HEK293 (cell line): ENCODE data around the gene TRAPPC12.

ENCODE experiments used
- CTCF ChIA-PET: fragments of 350-600 bp; formaldehyde crosslinking; extraction: SDS; loops from one replicate; lab custom pipeline; 2021; ENCODE audit warnings: antibody characterized with exemption; lab: Yijun Ruan, JAX
- POLR2A ChIA-PET: fragments of 300-600 bp; formaldehyde crosslinking; extraction: SDS; loops from one replicate; lab custom pipeline; 2020; ENCODE audit warnings: antibody characterized with exemption, inconsistent platforms; lab: Yijun Ruan, JAX
- H3K27ac ChIP-seq: fragments of 200-500 bp; sonication (Bioruptor generic); 2 replicates; pipeline ENCODE4 v1.5.1; 2014; ENCODE audit warnings: low read depth, low read length, control low read depth, inconsistent platforms; ENCODE audit errors: extremely low read depth
- H3K36me3 ChIP-seq, 2 experiments: fragments of 200-500 bp in 1 of 2; sonication (Bioruptor generic) in 1 of 2; 1 replicate in 1 of 2; 2 replicates in 1 of 2; pipeline ENCODE4 v1.5.1; 2014 to 2017; ENCODE audit warnings: inconsistent platforms in 2 of 2, low read length in 2 of 2; ENCODE audit not compliant: control insufficient read depth in 2 of 2, insufficient read depth in 1 of 2
- H3K4me1 ChIP-seq: fragments of 200-500 bp; sonication (Bioruptor generic); 2 replicates; pipeline ENCODE4 v1.5.1; 2014; ENCODE audit warnings: mild to moderate bottlenecking, low read length, inconsistent platforms; ENCODE audit not compliant: control insufficient read depth, insufficient read depth
- H3K4me3 ChIP-seq: 2 replicates; pipeline ENCODE4 v1.5.1; 2011; ENCODE audit warnings: low read depth, mild to moderate bottlenecking, control low read depth, low read length, moderate library complexity
- H3K9me3 ChIP-seq: fragments of 200-500 bp; sonication (Bioruptor generic); 2 replicates; pipeline ENCODE4 v1.5.1; 2014; ENCODE audit warnings: low read depth, low read length, inconsistent platforms; ENCODE audit not compliant: control insufficient read depth, insufficient read depth
- BCL11A ChIP-seq: fragments of 450-650 bp; formaldehyde crosslinking; IDR thresholded peaks from 2 replicates; pipeline ENCODE4 v1.5.1; 2016; ENCODE audit warnings: low read depth, missing biosample characterization, missing genetic modification characterization
- GLIS1 ChIP-seq: fragments of 450-650 bp; formaldehyde crosslinking; IDR thresholded peaks from 2 replicates; pipeline ENCODE4 v1.5.1; 2016; ENCODE audit warnings: missing biosample characterization, missing genetic modification characterization
- GLIS2 ChIP-seq: fragments of 450-650 bp; formaldehyde crosslinking; IDR thresholded peaks from 2 replicates; pipeline ENCODE4 v1.5.1; 2016; ENCODE audit warnings: missing biosample characterization, missing genetic modification characterization
- ZBTB49 ChIP-seq: fragments of 450-650 bp; formaldehyde crosslinking; IDR thresholded peaks from 2 replicates; pipeline ENCODE4 v1.5.1; 2016; ENCODE audit warnings: missing biosample characterization, missing genetic modification characterization, low read depth
- ZBTB8A ChIP-seq: fragments of 450-650 bp; formaldehyde crosslinking; IDR thresholded peaks from 2 replicates; pipeline ENCODE4 v1.5.1; 2016; ENCODE audit warnings: missing biosample characterization, missing genetic modification characterization
- ZFP3 ChIP-seq: fragments of 450-650 bp; formaldehyde crosslinking; IDR thresholded peaks from 2 replicates; pipeline ENCODE4 v1.5.1; 2016; ENCODE audit warnings: low read depth, missing biosample characterization, missing genetic modification characterization
- ZNF10 ChIP-seq: fragments of 450-650 bp; formaldehyde crosslinking; IDR thresholded peaks from 2 replicates; pipeline ENCODE4 v1.5.1; 2017; ENCODE audit warnings: missing biosample characterization, missing genetic modification characterization
- ZNF214 ChIP-seq: fragments of 450-650 bp; formaldehyde crosslinking; IDR thresholded peaks from 2 replicates; pipeline ENCODE4 v1.5.1; 2017; ENCODE audit warnings: missing biosample characterization, mild to moderate bottlenecking, missing genetic modification characterization, borderline replicate concordance
- ZNF404 ChIP-seq: fragments of 450-650 bp; formaldehyde crosslinking; IDR thresholded peaks from 2 replicates; pipeline ENCODE4 v1.5.1; 2017; ENCODE audit warnings: missing biosample characterization, missing genetic modification characterization
- ZNF48 ChIP-seq: fragments of 450-650 bp; formaldehyde crosslinking; IDR thresholded peaks from 2 replicates; pipeline ENCODE4 v1.5.1; 2016; ENCODE audit warnings: missing biosample characterization, missing genetic modification characterization
- ZNF488 ChIP-seq: fragments of 450-650 bp; formaldehyde crosslinking; IDR thresholded peaks from 2 replicates; pipeline ENCODE4 v1.5.1; 2016; ENCODE audit warnings: missing biosample characterization, missing genetic modification characterization
- ZNF560 ChIP-seq: fragments of 450-650 bp; formaldehyde crosslinking; IDR thresholded peaks from 2 replicates; pipeline ENCODE4 v1.5.1; 2017; ENCODE audit warnings: missing biosample characterization, missing genetic modification characterization, borderline replicate concordance
- ZNF580 ChIP-seq: fragments of 450-650 bp; formaldehyde crosslinking; IDR thresholded peaks from 2 replicates; pipeline ENCODE4 v1.5.1; 2016; ENCODE audit warnings: missing biosample characterization, missing genetic modification characterization
- ZNF677 ChIP-seq: fragments of 450-650 bp; IDR thresholded peaks from 2 replicates; pipeline ENCODE4 v1.5.0; 2018; ENCODE audit warnings: missing biosample characterization, mild to moderate bottlenecking, missing genetic modification characterization, moderate library complexity
- ZNF707 ChIP-seq: fragments of 450-650 bp; formaldehyde crosslinking; IDR thresholded peaks from 2 replicates; pipeline ENCODE4 v1.5.1; 2016; ENCODE audit warnings: missing biosample characterization, missing genetic modification characterization
- ZNF768 ChIP-seq: fragments of 450-650 bp; formaldehyde crosslinking; IDR thresholded peaks from 2 replicates; pipeline ENCODE4 v1.5.1; 2018; ENCODE audit warnings: missing biosample characterization, mild to moderate bottlenecking, missing genetic modification characterization
- ZNF837 ChIP-seq: fragments of 450-650 bp; formaldehyde crosslinking; IDR thresholded peaks from 2 replicates; pipeline ENCODE4 v1.5.1; 2016; ENCODE audit warnings: missing biosample characterization, missing genetic modification characterization
- ZSCAN30 ChIP-seq: fragments of 450-650 bp; IDR thresholded peaks from 2 replicates; pipeline ENCODE4 v1.5.1; 2018; ENCODE audit warnings: missing biosample characterization, mild to moderate bottlenecking, missing genetic modification characterization, moderate library complexity
- TF ChIP-seq, protein P1 (sequence below): fragments of 450-650 bp; IDR thresholded peaks from 2 replicates; pipeline ENCODE4 v1.5.1; 2018; ENCODE audit warnings: missing biosample characterization, mild to moderate bottlenecking, missing genetic modification characterization
- TF ChIP-seq, protein P2 (sequence below): IDR thresholded peaks from 2 replicates; pipeline ENCODE4 v1.6.1; 2011; ENCODE audit warnings: mild to moderate bottlenecking, low read depth, low read length, borderline replicate concordance

TRAPPC12 gene

GRCh38 chr2:3435445-3435844 is 56.0 kb downstream of the TRAPPC12 start:
- TF ChIP-seq ZNF214 (tag by site-specific recombination) (no peak), GLIS1 (tag by site-specific recombination) (no peak), ZNF10 (no peak), ZBTB8A (tag by site-specific recombination) (no peak), ZNF580 (tag by site-specific recombination) (no peak), ZNF837 (tag by site-specific recombination) (no peak), ZSCAN30 (tag by site-specific recombination) (no peak), ZNF488 (tag by site-specific recombination) (no peak), ZBTB49 (no peak), ZNF707 (tag by site-specific recombination) (no peak), GLIS2 (no peak), ZNF404 (tag by site-specific recombination) (no peak), ZNF48 (tag by site-specific recombination) (no peak), ZNF560 (tag by site-specific recombination) (no peak), ZNF677 (tag by site-specific recombination) (no peak), BCL11A (no peak), ZNF768 (tag by site-specific recombination) (no peak)
- TF ChIP-seq, protein P1, sequence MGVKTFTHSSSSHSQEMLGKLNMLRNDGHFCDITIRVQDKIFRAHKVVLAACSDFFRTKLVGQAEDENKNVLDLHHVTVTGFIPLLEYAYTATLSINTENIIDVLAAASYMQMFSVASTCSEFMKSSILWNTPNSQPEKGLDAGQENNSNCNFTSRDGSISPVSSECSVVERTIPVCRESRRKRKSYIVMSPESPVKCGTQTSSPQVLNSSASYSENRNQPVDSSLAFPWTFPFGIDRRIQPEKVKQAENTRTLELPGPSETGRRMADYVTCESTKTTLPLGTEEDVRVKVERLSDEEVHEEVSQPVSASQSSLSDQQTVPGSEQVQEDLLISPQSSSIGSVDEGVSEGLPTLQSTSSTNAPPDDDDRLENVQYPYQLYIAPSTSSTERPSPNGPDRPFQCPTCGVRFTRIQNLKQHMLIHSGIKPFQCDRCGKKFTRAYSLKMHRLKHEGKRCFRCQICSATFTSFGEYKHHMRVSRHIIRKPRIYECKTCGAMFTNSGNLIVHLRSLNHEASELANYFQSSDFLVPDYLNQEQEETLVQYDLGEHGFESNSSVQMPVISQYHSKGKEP (tag by site-specific recombination) = no peak
- POLR2A ChIA-PET = no interaction called here
- Histone ChIP-seq H3K4me3 (no peak overlapping the region), H3K9me3 (no peaks in the 10 kb centered on the region), H3K4me1 (no peaks in the 10 kb centered on the region), H3K36me3 (peaks cover 0 to 24% of the 10 kb centered on the region in 2 experiments; a peak in 1 of 3 replicates), H3K27ac (no peak overlapping the region)
- CTCF ChIA-PET = interaction anchor here (1.0 kb wide), 1 partner anchor 11 kb away, joined by 5 read pairs; no protein-coding TSS in a partner anchor

DNA sequence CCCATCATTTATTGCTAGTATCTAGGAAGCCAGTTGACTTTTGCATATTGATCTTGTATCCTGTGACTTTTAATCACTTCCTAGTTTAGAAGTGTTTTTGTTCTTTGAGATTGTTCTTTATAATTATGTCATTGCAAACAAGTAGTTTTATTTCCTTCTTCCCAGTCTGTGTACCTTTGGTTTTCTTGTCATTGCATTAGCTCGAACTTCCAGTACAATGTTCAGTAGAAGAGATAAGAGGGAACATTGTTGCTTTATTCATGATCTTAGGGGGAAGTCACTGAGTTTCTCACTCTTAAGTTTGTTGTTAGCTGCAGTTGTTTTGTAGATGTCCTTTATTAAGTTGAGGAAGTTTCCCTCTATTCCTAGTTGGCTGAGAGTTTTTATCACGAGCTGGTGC is 61.0 kb downstream of the TRAPPC12 start:
- TF ChIP-seq GLIS2 (no peak), ZFP3 (tag by site-specific recombination) (no peak)
- TF ChIP-seq, protein P2, sequence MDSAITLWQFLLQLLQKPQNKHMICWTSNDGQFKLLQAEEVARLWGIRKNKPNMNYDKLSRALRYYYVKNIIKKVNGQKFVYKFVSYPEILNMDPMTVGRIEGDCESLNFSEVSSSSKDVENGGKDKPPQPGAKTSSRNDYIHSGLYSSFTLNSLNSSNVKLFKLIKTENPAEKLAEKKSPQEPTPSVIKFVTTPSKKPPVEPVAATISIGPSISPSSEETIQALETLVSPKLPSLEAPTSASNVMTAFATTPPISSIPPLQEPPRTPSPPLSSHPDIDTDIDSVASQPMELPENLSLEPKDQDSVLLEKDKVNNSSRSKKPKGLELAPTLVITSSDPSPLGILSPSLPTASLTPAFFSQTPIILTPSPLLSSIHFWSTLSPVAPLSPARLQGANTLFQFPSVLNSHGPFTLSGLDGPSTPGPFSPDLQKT = no peak
- no peak overlapping the region for H3K27ac ChIP-seq
- H3K4me1 ChIP-seq = no peaks in the 10 kb centered on the region
- ChIA-PET CTCF (interaction anchor here (0.6 to 6.2 kb wide), 3 partner anchors 16 to 1402 kb away, joined by 4 to 55 read pairs (median 14); no protein-coding TSS in a partner anchor), POLR2A (no interaction called here)
- H3K4me3 ChIP-seq = no peak overlapping the region
- H3K9me3 ChIP-seq = no peaks in the 10 kb centered on the region
- peaks cover 0 to 28% of the 10 kb centered on the region in 2 experiments; a peak in 1 of 3 replicates for H3K36me3 ChIP-seq
